SU-DHL-6 (cell line): Measurements from ENCODE around the gene ANKS1B.

Source experiments
- H2AFZ ChIP-seq: fragments of 200-600 bp; sonication (generic); 2 replicates; pipeline ENCODE4 v1.6.1; 2014; ENCODE audit warnings: low read depth, mild to moderate bottlenecking, moderate library complexity, mixed read lengths, antibody characterized with exemption, low read length; ENCODE audit not compliant: severe bottlenecking
- H3F3A ChIP-seq: fragments of 200-600 bp; shearing (Covaris generic); 2 replicates; pipeline ENCODE4 v1.6.0; 2016; ENCODE audit warnings: antibody characterized with exemption, mild to moderate bottlenecking; ENCODE audit not compliant: insufficient read depth
- H3K27ac ChIP-seq: fragments of 200-600 bp; sonication (generic); 2 replicates; pipeline ENCODE4 v1.5.1; 2016; ENCODE audit warnings: low read depth, mild to moderate bottlenecking, low read length, moderate library complexity, mixed read lengths
- H3K27me3 ChIP-seq: fragments of 200-600 bp; sonication (generic), shearing (Covaris generic); 2 replicates; pipeline ENCODE4 v1.6.0; 2014; ENCODE audit warnings: mild to moderate bottlenecking, low read length
- H3K36me3 ChIP-seq: fragments of 200-600 bp; sonication (generic); 2 replicates; pipeline ENCODE4 v1.6.1; 2014; ENCODE audit warnings: mild to moderate bottlenecking, low read length, mixed read lengths
- H3K4me2 ChIP-seq: fragments of 300-600, 200-600 bp; shearing (Covaris generic), sonication (generic); 2 replicates; pipeline ENCODE4 v1.6.0; 2014; ENCODE audit warnings: low read length, low read depth, mild to moderate bottlenecking; ENCODE audit not compliant: poor library complexity, severe bottlenecking
- H3K4me3 ChIP-seq: fragments of 200-600 bp; sonication (generic); 2 replicates; pipeline ENCODE4 v1.5.1; 2014; ENCODE audit warnings: antibody characterized with exemption, low read length, mild to moderate bottlenecking, mixed read lengths; ENCODE audit not compliant: insufficient read depth, poor library complexity, severe bottlenecking
- H3K79me2 ChIP-seq: fragments of 200-600 bp; sonication (generic); 2 replicates; pipeline ENCODE4 v1.6.1; 2014; ENCODE audit warnings: mild to moderate bottlenecking, low read length, moderate library complexity; ENCODE audit not compliant: insufficient read depth
- H3K9ac ChIP-seq: fragments of 200-600 bp; sonication (generic); 2 replicates; pipeline ENCODE4 v1.7.0; 2014; ENCODE audit warnings: mild to moderate bottlenecking, low read length
- H3K9me2 ChIP-seq: fragments of 200-600 bp; sonication (generic); replicated peaks from 2 replicates; pipeline ENCODE4 v1.6.1; 2014; ENCODE audit warnings: low read length; ENCODE audit not compliant: insufficient read depth
- H3K9me3 ChIP-seq: fragments of 200-600 bp; sonication (generic); 2 replicates; pipeline ENCODE4 v1.6.1; 2014; ENCODE audit warnings: low read length, mixed read lengths; ENCODE audit not compliant: insufficient read depth
- H4K20me1 ChIP-seq: fragments of 200-600 bp; sonication (generic); 2 replicates; pipeline ENCODE4 v1.6.1; 2014; ENCODE audit warnings: low read depth, mild to moderate bottlenecking, antibody characterized with exemption, low read length, moderate library complexity, mixed read lengths
- EZH2phosphoT487 ChIP-seq: fragments of 200-600 bp; sonication (generic), shearing (Covaris generic); conservative IDR thresholded peaks from 2 replicates; pipeline ENCODE4 v1.6.1; 2018; ENCODE audit warnings: mild to moderate bottlenecking, antibody characterized with exemption, low read length, moderate library complexity, mixed read lengths
- TF ChIP-seq, protein P1 (sequence below): fragments of 200-600 bp; sonication (generic); IDR thresholded peaks from one replicate; pipeline ENCODE4 v1.5.1; 2017; ENCODE audit warnings: antibody characterized with exemption, mild to moderate bottlenecking, low read length, moderate library complexity; ENCODE audit not compliant: insufficient read depth, poor library complexity, severe bottlenecking

The ANKS1B gene

DNA sequence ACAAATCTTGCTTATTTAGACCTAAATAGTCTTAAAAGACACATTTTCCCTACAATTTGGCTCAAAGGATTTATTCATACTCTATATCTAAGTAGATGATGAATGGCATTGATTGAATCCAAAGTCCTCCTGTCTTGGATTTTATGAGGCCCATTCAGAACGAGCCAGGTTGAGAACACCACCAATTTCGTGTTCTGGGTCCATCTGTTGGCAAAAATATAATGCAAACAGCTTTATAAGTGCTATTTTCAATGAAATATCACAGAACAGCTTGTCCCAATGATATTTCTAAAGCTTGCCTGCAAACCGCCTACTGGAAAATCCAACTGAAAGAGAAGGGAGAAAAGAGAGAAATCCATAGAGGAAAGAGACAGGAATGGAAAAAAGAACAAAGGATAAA is 542.0 kb downstream of the ANKS1B start:
- Histone ChIP-seq H3F3A (no peaks in the 10 kb centered on the region), H3K79me2 (no peaks in the 10 kb centered on the region), H3K4me2 (no peak overlapping the region), H3K27ac (no peak overlapping the region), H3K36me3 (no peaks in the 10 kb centered on the region), H3K27me3 (no peaks in the 10 kb centered on the region), H3K9me3 (no peaks in the 10 kb centered on the region), H3K9ac (no peak overlapping the region), H3K4me3 (no peak overlapping the region), H3K9me2 (no peaks in the 10 kb centered on the region), H4K20me1 (no peaks in the 10 kb centered on the region), H2AFZ (no peak overlapping the region)
- TF ChIP-seq EZH2phosphoT487 = no peak
- TF ChIP-seq, protein P1, sequence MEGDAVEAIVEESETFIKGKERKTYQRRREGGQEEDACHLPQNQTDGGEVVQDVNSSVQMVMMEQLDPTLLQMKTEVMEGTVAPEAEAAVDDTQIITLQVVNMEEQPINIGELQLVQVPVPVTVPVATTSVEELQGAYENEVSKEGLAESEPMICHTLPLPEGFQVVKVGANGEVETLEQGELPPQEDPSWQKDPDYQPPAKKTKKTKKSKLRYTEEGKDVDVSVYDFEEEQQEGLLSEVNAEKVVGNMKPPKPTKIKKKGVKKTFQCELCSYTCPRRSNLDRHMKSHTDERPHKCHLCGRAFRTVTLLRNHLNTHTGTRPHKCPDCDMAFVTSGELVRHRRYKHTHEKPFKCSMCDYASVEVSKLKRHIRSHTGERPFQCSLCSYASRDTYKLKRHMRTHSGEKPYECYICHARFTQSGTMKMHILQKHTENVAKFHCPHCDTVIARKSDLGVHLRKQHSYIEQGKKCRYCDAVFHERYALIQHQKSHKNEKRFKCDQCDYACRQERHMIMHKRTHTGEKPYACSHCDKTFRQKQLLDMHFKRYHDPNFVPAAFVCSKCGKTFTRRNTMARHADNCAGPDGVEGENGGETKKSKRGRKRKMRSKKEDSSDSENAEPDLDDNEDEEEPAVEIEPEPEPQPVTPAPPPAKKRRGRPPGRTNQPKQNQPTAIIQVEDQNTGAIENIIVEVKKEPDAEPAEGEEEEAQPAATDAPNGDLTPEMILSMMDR = no peak

DNA sequence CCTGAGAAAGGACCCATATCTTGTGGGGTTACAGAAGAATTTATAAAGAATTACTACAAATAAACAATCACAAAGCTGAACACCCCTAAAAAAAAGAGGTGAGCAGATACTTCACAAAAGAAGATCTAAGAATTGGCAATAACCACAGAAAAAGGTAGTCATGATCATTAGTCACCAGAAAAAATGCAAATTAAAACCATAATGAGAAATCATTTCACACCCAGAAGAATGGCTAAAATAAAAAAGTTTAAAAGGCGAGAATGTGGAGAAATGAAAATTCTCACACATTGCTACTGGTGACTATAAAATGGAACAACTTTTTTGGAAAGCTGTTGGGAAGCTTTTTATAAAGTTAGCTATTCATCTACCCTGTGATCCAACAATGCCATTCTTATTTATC is 545.3 kb downstream of the ANKS1B start:
- Histone ChIP-seq H3K4me3 (no peak overlapping the region), H3K9ac (no peak overlapping the region), H3K27ac (no peak overlapping the region), H3K79me2 (no peaks in the 10 kb centered on the region), H3F3A (no peaks in the 10 kb centered on the region), H3K4me2 (no peak overlapping the region), H3K9me2 (no peaks in the 10 kb centered on the region), H3K27me3 (no peaks in the 10 kb centered on the region), H3K36me3 (no peaks in the 10 kb centered on the region), H3K9me3 (no peaks in the 10 kb centered on the region), H2AFZ (no peak overlapping the region), H4K20me1 (no peaks in the 10 kb centered on the region)
- TF ChIP-seq, protein P1 = no peak
- no peak for TF ChIP-seq EZH2phosphoT487

DNA sequence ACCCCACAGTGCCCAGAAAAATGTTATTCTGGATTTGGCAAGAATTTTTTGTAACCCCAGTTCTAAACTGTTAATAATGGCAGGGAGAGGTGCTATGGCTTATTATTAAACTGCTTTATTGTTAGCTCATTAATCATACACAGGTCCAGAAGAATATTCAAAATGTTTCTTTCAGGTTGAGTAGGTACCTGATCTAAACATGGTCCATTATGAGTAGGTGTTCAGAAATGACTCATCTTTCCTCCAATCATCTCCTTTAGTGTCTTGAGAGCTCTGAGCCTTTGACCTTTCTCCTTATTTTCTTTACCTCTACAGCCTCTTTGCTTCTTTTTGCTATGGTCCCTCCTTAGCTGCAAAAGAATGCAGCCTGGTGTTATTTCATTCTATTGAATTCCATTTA is 548.2 kb downstream of the ANKS1B start:
- H3K36me3 ChIP-seq = no peaks in the 10 kb centered on the region
- H3K27ac ChIP-seq = no peak overlapping the region
- no peak overlapping the region for H3K4me3 ChIP-seq
- no peaks in the 10 kb centered on the region for H4K20me1 ChIP-seq
- no peak overlapping the region for H2AFZ ChIP-seq
- H3K4me2 ChIP-seq = no peak overlapping the region
- H3K9me2 ChIP-seq = no peaks in the 10 kb centered on the region
- H3K9ac ChIP-seq = no peak overlapping the region
- no peaks in the 10 kb centered on the region for H3K9me3 ChIP-seq
- TF ChIP-seq EZH2phosphoT487 = no peak
- TF ChIP-seq, protein P1 = no peak
- no peaks in the 10 kb centered on the region for H3K79me2 ChIP-seq
- no peaks in the 10 kb centered on the region for H3K27me3 ChIP-seq
- no peaks in the 10 kb centered on the region for H3F3A ChIP-seq
